GM10248 (cell line): ENCODE data around the gene SYT7.
"Not testable (repeated sequence)": the region's sequence is repeated elsewhere in the genome, so short reads cannot be mapped to it uniquely, and the experiment has no call there.

Experiments
- CTCF ChIA-PET: fragments of 300-600 bp; sonication (Branson Sonifier 250); formaldehyde crosslinking; extraction: SDS; loops from one replicate; lab custom pipeline; 2021; ENCODE audit warnings: antibody characterized with exemption; lab: Yijun Ruan, JAX
- POLR2A ChIA-PET: fragments of 350-650 bp; sonication (Branson Sonifier 250); formaldehyde crosslinking; extraction: SDS; loops from one replicate; lab custom pipeline; 2020; ENCODE audit warnings: antibody characterized with exemption; lab: Yijun Ruan, JAX
- DNase-seq: peaks from one replicate; pipeline ENCODE4 v3.0.0; 2012; ENCODE audit errors: extremely low spot score
- CTCF ChIP-seq: IDR thresholded peaks from 2 replicates; pipeline ENCODE4 v1.5.1; 2012; ENCODE audit warnings: mild to moderate bottlenecking, low read depth; ENCODE audit errors: extremely low read depth, missing control alignments, control extremely low read depth

The SYT7 gene

DNA sequence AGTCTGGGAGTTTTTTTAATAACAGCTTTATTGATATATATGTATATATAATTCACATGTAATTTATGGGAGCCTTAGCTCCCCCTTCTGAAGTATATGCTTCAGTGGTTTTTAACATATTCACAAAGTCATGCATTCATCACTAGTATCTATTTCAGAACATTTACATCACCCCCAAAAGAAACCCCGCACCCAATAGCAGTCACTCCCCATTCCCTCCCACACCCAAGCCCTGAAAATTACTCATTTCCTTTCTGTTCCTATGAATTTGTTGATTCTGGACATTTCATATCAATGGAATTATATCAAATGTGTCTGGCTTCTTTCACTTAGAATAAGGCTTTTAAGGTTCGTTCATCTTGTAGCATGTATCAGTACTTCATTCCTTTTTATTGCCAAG, 35.6 kb upstream of the SYT7 start:
- DNase-seq = no peak
- ChIA-PET CTCF (interaction anchor here (0.7 to 2.3 kb wide), 3 partner anchors 10 to 22 kb away, joined by 3 to 9 read pairs (median 3); no protein-coding TSS in a partner anchor), POLR2A (no interaction called here)
- no peak for TF ChIP-seq CTCF

- POLR2A ChIA-PET, DNase-seq: not testable (repeated sequence)
- CTCF ChIA-PET = interaction anchor here (1.1 to 3.3 kb wide), 2 partner anchors 13 to 23 kb away, joined by 4 to 9 read pairs; no protein-coding TSS in a partner anchor
Observed at GRCh38 chr11:61614782-61615181, 33.9 kb upstream of the SYT7 start.

- ChIA-PET CTCF (interaction anchor here (0.9 to 3.3 kb wide), 3 partner anchors 14 to 32 kb away, joined by 4 to 9 read pairs (median 4); partner anchors contain the start of gene SYT7), POLR2A (no interaction called here)
- no peak for DNase-seq
- TF ChIP-seq CTCF = no peak
Observed at GRCh38 chr11:61613870-61614269, 33.0 kb upstream of the SYT7 start.

GRCh38 chr11:61613051-61613450, 32.2 kb upstream of the SYT7 start:
- CTCF ChIA-PET = interaction anchor here (0.6 to 3.3 kb wide), 3 partner anchors 25 to 123 kb away, joined by 3 to 9 read pairs (median 4); partner anchors contain the start of gene SYT7
- DNase-seq = no peak
- POLR2A ChIA-PET = no interaction called here
- TF ChIP-seq CTCF = no peak

GRCh38 chr11:61611309-61611708, 30.4 kb upstream of the SYT7 start:
- CTCF ChIA-PET = no interaction called here
- no peak for TF ChIP-seq CTCF
- no peak for DNase-seq
- POLR2A ChIA-PET = no interaction called here

DNA sequence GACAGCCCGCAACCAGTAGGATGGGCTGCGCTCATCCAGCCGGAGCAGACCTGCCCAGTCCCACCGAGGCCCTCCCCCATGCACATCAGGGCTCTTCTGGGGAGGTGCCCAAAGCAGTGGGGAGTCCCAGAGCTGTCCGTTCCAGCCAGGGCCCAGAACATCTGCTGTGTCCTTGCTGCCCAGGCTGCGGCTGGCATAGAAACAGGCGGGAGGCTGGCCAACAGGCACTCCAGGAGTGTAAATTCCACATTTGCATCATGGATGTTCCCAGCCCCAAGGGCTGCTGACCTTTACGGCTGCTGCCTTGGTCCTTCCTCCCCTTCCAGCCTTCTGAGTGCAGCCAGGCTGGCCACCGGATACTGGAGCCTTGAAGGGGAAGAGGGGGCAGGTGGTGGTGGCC, 30.0 kb upstream of the SYT7 start:
- TF ChIP-seq CTCF = no peak
- POLR2A ChIA-PET = no interaction called here
- CTCF ChIA-PET = no interaction called here
- no peak for DNase-seq

GRCh38 chr11:61609980-61610366, 29.1 kb upstream of the SYT7 start:
- ChIA-PET CTCF (no interaction called here), POLR2A (no interaction called here)
- DNase-seq = no peak
- TF ChIP-seq CTCF = no peak
